DND-41 (cell line): Measurements from ENCODE around the gene KCNH1.

Source experiments
- ATAC-seq: fragments of 200-7000 bp; cut with Tn5 transposase; 3 replicates; pipeline ENCODE4 v1.9.1; 2021; ENCODE audit warnings: low read depth; ENCODE audit not compliant: insufficient read depth
- DNase-seq: peaks from one replicate; pipeline ENCODE4 v3.0.0-alpha.2; 2020
- H2AFZ ChIP-seq: 2 replicates; pipeline ENCODE4 v1.6.0; 2012; ENCODE audit warnings: low read depth, low read length
- H3K27ac ChIP-seq: 2 replicates; pipeline ENCODE4 v1.5.1; 2012; ENCODE audit warnings: low read length, inconsistent platforms
- H3K27me3 ChIP-seq: fragments of 200-600 bp; sonication (generic); 2 replicates; pipeline ENCODE4 v1.6.0; 2012; ENCODE audit warnings: low read length, mild to moderate bottlenecking, inconsistent platforms; ENCODE audit not compliant: insufficient read depth, poor library complexity
- H3K36me3 ChIP-seq: 2 replicates; pipeline ENCODE4 v1.5.1; 2012; ENCODE audit warnings: low read length, inconsistent platforms; ENCODE audit not compliant: insufficient read depth
- H3K4me1 ChIP-seq: 2 replicates; pipeline ENCODE4 v1.5.1; 2012; ENCODE audit warnings: mild to moderate bottlenecking, low read length; ENCODE audit not compliant: insufficient read depth
- H3K4me2 ChIP-seq: 2 replicates; pipeline ENCODE4 v1.6.0; 2012; ENCODE audit warnings: mild to moderate bottlenecking, moderate library complexity, low read length, inconsistent platforms; ENCODE audit not compliant: insufficient read depth
- H3K4me3 ChIP-seq, 2 experiments: fragments of 200-600 bp in 1 of 2; shearing (Covaris generic) in 1 of 2; 2 replicates each; pipeline ENCODE4 v1.5.1; 2012 to 2016; ENCODE audit warnings: inconsistent platforms in 2 of 2, low read length in 2 of 2, mild to moderate bottlenecking in 2 of 2, low read depth in 1 of 2, moderate library complexity in 1 of 2
- H3K79me2 ChIP-seq: 2 replicates; pipeline ENCODE4 v1.6.0; 2012; ENCODE audit warnings: low read length, inconsistent platforms; ENCODE audit not compliant: insufficient read depth
- H3K9ac ChIP-seq: 2 replicates; pipeline ENCODE4 v1.6.0; 2012; ENCODE audit warnings: low read depth, mild to moderate bottlenecking, inconsistent platforms, low read length, moderate library complexity
- H3K9me3 ChIP-seq: 2 replicates; pipeline ENCODE4 v1.5.1; 2012; ENCODE audit warnings: low read length, moderate library complexity, mild to moderate bottlenecking, inconsistent platforms; ENCODE audit not compliant: insufficient read depth, severe bottlenecking
- H4K20me1 ChIP-seq: 2 replicates; pipeline ENCODE4 v1.6.0; 2012; ENCODE audit warnings: low read length; ENCODE audit not compliant: insufficient read depth
- CTCF ChIP-seq: IDR thresholded peaks from 2 replicates; pipeline ENCODE4 v1.5.1; 2012; ENCODE audit warnings: borderline replicate concordance, low read length, moderate library complexity, mild to moderate bottlenecking; ENCODE audit not compliant: poor library complexity, severe bottlenecking; ENCODE audit errors: extremely low read depth
- EZH2 ChIP-seq: IDR thresholded peaks from 3 replicates; pipeline ENCODE4 v1.6.1; 2012; ENCODE audit warnings: borderline replicate concordance, low read depth, mild to moderate bottlenecking, moderate library complexity, low read length, inconsistent platforms; ENCODE audit not compliant: severe bottlenecking

KCNH1 gene

GRCh38 chr1:210685295-210685650 lies 448.7 kb downstream of the KCNH1 start:
- H3K9ac ChIP-seq: no peak overlapping the region

GRCh38 chr1:210684466-210685294 lies 449.3 kb downstream of the KCNH1 start:
- no peak overlapping the region for H3K4me2 ChIP-seq
- no peaks in the 10 kb centered on the region for H4K20me1 ChIP-seq
- H3K9me3 ChIP-seq: no peaks in the 10 kb centered on the region
- TF ChIP-seq EZH2 (no peak), CTCF (no peak)
- no peak overlapping the region for H3K4me3 ChIP-seq
- no peak overlapping the region for H2AFZ ChIP-seq
- no peak overlapping the region for H3K9ac ChIP-seq
- no peak for DNase-seq
- H3K79me2 ChIP-seq: no peaks in the 10 kb centered on the region
- no peaks in the 10 kb centered on the region for H3K4me1 ChIP-seq
- no peaks in the 10 kb centered on the region for H3K27me3 ChIP-seq
- no peaks in the 10 kb centered on the region for H3K36me3 ChIP-seq
- ATAC-seq: no peak
- no peak overlapping the region for H3K27ac ChIP-seq

More at GRCh38 chr1:210685295-210685650, 448.7 kb downstream of the KCNH1 start:
- Histone ChIP-seq H3K9me3 (no peaks in the 10 kb centered on the region), H3K4me2 (no peak overlapping the region), H3K36me3 (no peaks in the 10 kb centered on the region), H3K79me2 (no peaks in the 10 kb centered on the region), H2AFZ (no peak overlapping the region), H3K4me1 (no peaks in the 10 kb centered on the region), H3K27me3 (no peaks in the 10 kb centered on the region), H3K27ac (no peak overlapping the region), H3K4me3 (no peak overlapping the region), H4K20me1 (no peaks in the 10 kb centered on the region)
- no peak for TF ChIP-seq EZH2
- TF ChIP-seq CTCF: no peak
- no peak for DNase-seq
- no peak for ATAC-seq

GRCh38 chr1:210683403-210684047 lies 450.4 kb downstream of the KCNH1 start:
- no peaks in the 10 kb centered on the region for H3K4me1 ChIP-seq
- no peaks in the 10 kb centered on the region for H3K79me2 ChIP-seq
- H3K27me3 ChIP-seq: no peaks in the 10 kb centered on the region
- TF ChIP-seq CTCF (no peak), EZH2 (no peak)
- no peak overlapping the region for H3K9ac ChIP-seq
- H3K36me3 ChIP-seq: no peaks in the 10 kb centered on the region
- no peak overlapping the region for H2AFZ ChIP-seq
- no peaks in the 10 kb centered on the region for H4K20me1 ChIP-seq
- H3K4me3 ChIP-seq: no peak overlapping the region
- DNase-seq (no peak), ATAC-seq (no peak)
- no peak overlapping the region for H3K4me2 ChIP-seq
- H3K27ac ChIP-seq: no peak overlapping the region
- H3K9me3 ChIP-seq: no peaks in the 10 kb centered on the region
